Measurements from ENCODE around the gene ATP9B. TPM values are rescaled to one million over a fixed set of nuclear protein-coding genes. Genes with fewer than 3 reads are reported as not detected.

The ATP9B gene
- total RNA-seq, 1 experiment from 2014 or later: 8.6 TPM

- DNase-seq: no peak
- CTCF ChIA-PET: no interaction called here
- Histone ChIP-seq H3K27me3 (ENCODE audit: insufficient read depth, low read depth) (no peaks in the 10 kb centered on the region), H3K27ac (no peak overlapping the region), H3K9me3 (ENCODE audit: insufficient read depth, low read depth) (no peaks in the 10 kb centered on the region), H3K9me2 (ENCODE audit: insufficient read depth) (no peaks in the 10 kb centered on the region), H3F3A (ENCODE audit: insufficient read depth, low read depth) (no peaks in the 10 kb centered on the region), H2AFZ (no peak overlapping the region), H3K36me3 (ENCODE audit: low read depth) (no peaks in the 10 kb centered on the region), H3K4me1 (replicated peaks; ENCODE audit: insufficient read depth) (no peaks in the 10 kb centered on the region), H3K4me3 (no peak overlapping the region), H3K4me2 (no peak overlapping the region), H4K20me1 (ENCODE audit: insufficient read depth) (no peaks in the 10 kb centered on the region), H3K79me2 (ENCODE audit: low read depth) (no peaks in the 10 kb centered on the region)
- POLR2A ChIA-PET (ENCODE audit: unreplicated experiment): no interaction called here
- no peak for TF ChIP-seq CTCF (conservative IDR thresholded peaks at IDR 0.05)
- TF ChIP-seq EZH2 (IDR thresholded peaks at IDR 0.05; ENCODE audit: low read depth): no peak
- intact Hi-C loops (cut with micrococcal nuclease; ENCODE audit: unreplicated experiment): no loop called here
- no TSS peak for BruUV-seq (replicated peaks)
Measured at GRCh38 chr18:79372461-79372860, 303.3 kb downstream of the ATP9B start.

GRCh38 chr18:79372991-79373390 is 303.8 kb downstream of the ATP9B start:
- Histone ChIP-seq H3K9me3 (ENCODE audit: insufficient read depth, low read depth) (no peaks in the 10 kb centered on the region), H3K27ac (no peak overlapping the region), H3K36me3 (ENCODE audit: low read depth) (no peaks in the 10 kb centered on the region), H3K9me2 (ENCODE audit: insufficient read depth) (no peaks in the 10 kb centered on the region), H3K4me1 (replicated peaks; ENCODE audit: insufficient read depth) (no peaks in the 10 kb centered on the region), H3K4me3 (no peak overlapping the region), H2AFZ (no peak overlapping the region), H3K79me2 (ENCODE audit: low read depth) (no peaks in the 10 kb centered on the region), H4K20me1 (ENCODE audit: insufficient read depth) (no peaks in the 10 kb centered on the region), H3F3A (ENCODE audit: insufficient read depth, low read depth) (no peaks in the 10 kb centered on the region), H3K4me2 (no peak overlapping the region), H3K27me3 (ENCODE audit: insufficient read depth, low read depth) (no peaks in the 10 kb centered on the region)
- no peak for DNase-seq
- intact Hi-C loops (cut with micrococcal nuclease; ENCODE audit: unreplicated experiment): no loop called here
- TF ChIP-seq EZH2 (IDR thresholded peaks at IDR 0.05; ENCODE audit: low read depth) (no peak), CTCF (conservative IDR thresholded peaks at IDR 0.05) (no peak)
- CTCF ChIA-PET: no interaction called here
- BruUV-seq (replicated peaks): no TSS peak
- POLR2A ChIA-PET (ENCODE audit: unreplicated experiment): no interaction called here

GRCh38 chr18:79373736-79374135 is 304.5 kb downstream of the ATP9B start:
- Histone ChIP-seq H3F3A (ENCODE audit: insufficient read depth, low read depth) (no peaks in the 10 kb centered on the region), H3K79me2 (ENCODE audit: low read depth) (no peaks in the 10 kb centered on the region), H3K4me2 (no peak overlapping the region), H3K9me2 (ENCODE audit: insufficient read depth) (no peaks in the 10 kb centered on the region), H3K27me3 (ENCODE audit: insufficient read depth, low read depth) (no peaks in the 10 kb centered on the region), H3K4me3 (no peak overlapping the region), H3K4me1 (replicated peaks; ENCODE audit: insufficient read depth) (no peaks in the 10 kb centered on the region), H4K20me1 (ENCODE audit: insufficient read depth) (no peaks in the 10 kb centered on the region), H2AFZ (no peak overlapping the region), H3K27ac (no peak overlapping the region), H3K36me3 (ENCODE audit: low read depth) (no peaks in the 10 kb centered on the region), H3K9me3 (ENCODE audit: insufficient read depth, low read depth) (no peaks in the 10 kb centered on the region)
- no peak for TF ChIP-seq CTCF (conservative IDR thresholded peaks at IDR 0.05)
- no peak for TF ChIP-seq EZH2 (IDR thresholded peaks at IDR 0.05; ENCODE audit: low read depth)
- intact Hi-C loops (cut with micrococcal nuclease; ENCODE audit: unreplicated experiment): no loop called here
- DNase-seq: no peak
- no TSS peak for BruUV-seq (replicated peaks)
- POLR2A ChIA-PET (ENCODE audit: unreplicated experiment): no interaction called here
- CTCF ChIA-PET: no interaction called here

Measured in PC-9 (cell line).